ENCODE data around the gene C5orf15.

C5orf15 gene

GRCh38 chr5:134003064-134003816 is 34.8 kb upstream of the C5orf15 start:
- no peak for TF ChIP-seq EP300 (IDR thresholded peaks at IDR 0.05; ENCODE audit: borderline replicate concordance)
- TF ChIP-seq, protein P1, sequence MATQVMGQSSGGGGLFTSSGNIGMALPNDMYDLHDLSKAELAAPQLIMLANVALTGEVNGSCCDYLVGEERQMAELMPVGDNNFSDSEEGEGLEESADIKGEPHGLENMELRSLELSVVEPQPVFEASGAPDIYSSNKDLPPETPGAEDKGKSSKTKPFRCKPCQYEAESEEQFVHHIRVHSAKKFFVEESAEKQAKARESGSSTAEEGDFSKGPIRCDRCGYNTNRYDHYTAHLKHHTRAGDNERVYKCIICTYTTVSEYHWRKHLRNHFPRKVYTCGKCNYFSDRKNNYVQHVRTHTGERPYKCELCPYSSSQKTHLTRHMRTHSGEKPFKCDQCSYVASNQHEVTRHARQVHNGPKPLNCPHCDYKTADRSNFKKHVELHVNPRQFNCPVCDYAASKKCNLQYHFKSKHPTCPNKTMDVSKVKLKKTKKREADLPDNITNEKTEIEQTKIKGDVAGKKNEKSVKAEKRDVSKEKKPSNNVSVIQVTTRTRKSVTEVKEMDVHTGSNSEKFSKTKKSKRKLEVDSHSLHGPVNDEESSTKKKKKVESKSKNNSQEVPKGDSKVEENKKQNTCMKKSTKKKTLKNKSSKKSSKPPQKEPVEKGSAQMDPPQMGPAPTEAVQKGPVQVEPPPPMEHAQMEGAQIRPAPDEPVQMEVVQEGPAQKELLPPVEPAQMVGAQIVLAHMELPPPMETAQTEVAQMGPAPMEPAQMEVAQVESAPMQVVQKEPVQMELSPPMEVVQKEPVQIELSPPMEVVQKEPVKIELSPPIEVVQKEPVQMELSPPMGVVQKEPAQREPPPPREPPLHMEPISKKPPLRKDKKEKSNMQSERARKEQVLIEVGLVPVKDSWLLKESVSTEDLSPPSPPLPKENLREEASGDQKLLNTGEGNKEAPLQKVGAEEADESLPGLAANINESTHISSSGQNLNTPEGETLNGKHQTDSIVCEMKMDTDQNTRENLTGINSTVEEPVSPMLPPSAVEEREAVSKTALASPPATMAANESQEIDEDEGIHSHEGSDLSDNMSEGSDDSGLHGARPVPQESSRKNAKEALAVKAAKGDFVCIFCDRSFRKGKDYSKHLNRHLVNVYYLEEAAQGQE (IDR thresholded peaks at IDR 0.05; ENCODE audit: low read depth): no peak
- TF ChIP-seq, protein P2, sequence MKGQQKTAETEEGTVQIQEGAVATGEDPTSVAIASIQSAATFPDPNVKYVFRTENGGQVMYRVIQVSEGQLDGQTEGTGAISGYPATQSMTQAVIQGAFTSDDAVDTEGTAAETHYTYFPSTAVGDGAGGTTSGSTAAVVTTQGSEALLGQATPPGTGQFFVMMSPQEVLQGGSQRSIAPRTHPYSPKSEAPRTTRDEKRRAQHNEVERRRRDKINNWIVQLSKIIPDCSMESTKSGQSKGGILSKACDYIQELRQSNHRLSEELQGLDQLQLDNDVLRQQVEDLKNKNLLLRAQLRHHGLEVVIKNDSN (IDR thresholded peaks at IDR 0.05): no peak
- no peak for TF ChIP-seq TCF12 (IDR thresholded peaks at IDR 0.05; ENCODE audit: low read depth)
- 0 out of 2 replicates have a peak, but pooled peaks have one; percentile 7 for TF ChIP-seq TAF1 (IDR thresholded peaks at IDR 0.05; ENCODE audit: low read depth)
- TF ChIP-seq TEAD4 (IDR thresholded peaks at IDR 0.05): no peak
- no peak for TF ChIP-seq CREB1 (IDR thresholded peaks at IDR 0.05; ENCODE audit: low read depth)
- TF ChIP-seq YY1 (IDR thresholded peaks at IDR 0.05; ENCODE audit: low read depth): no peak

- TF ChIP-seq YY1 (IDR thresholded peaks at IDR 0.05; ENCODE audit: low read depth) (no peak), MAX (IDR thresholded peaks at IDR 0.05) (no peak), CREB1 (IDR thresholded peaks at IDR 0.05; ENCODE audit: low read depth) (no peak), TEAD4 (IDR thresholded peaks at IDR 0.05) (no peak), TCF12 (IDR thresholded peaks at IDR 0.05; ENCODE audit: low read depth) (no peak), FOXM1 (IDR thresholded peaks at IDR 0.05; ENCODE audit: borderline replicate concordance, low read depth) (no peak), EP300 (IDR thresholded peaks at IDR 0.05; ENCODE audit: borderline replicate concordance) (no peak), NFIC (IDR thresholded peaks at IDR 0.05) (no peak), TAF1 (IDR thresholded peaks at IDR 0.05; ENCODE audit: low read depth) (no peak), RAD21 (IDR thresholded peaks at IDR 0.05; ENCODE audit: low read depth) (no peak), EGR1 (IDR thresholded peaks at IDR 0.05) (no peak), CEBPB (IDR thresholded peaks at IDR 0.05) (no peak), ZBTB7A (IDR thresholded peaks at IDR 0.05; ENCODE audit: low read depth) (no peak)
- TF ChIP-seq, protein P2 (IDR thresholded peaks at IDR 0.05): no peak
- TF ChIP-seq, protein P1 (IDR thresholded peaks at IDR 0.05; ENCODE audit: low read depth): no peak
Measured at GRCh38 chr5:134001938-134002731, 33.7 kb upstream of the C5orf15 start.

DNA sequence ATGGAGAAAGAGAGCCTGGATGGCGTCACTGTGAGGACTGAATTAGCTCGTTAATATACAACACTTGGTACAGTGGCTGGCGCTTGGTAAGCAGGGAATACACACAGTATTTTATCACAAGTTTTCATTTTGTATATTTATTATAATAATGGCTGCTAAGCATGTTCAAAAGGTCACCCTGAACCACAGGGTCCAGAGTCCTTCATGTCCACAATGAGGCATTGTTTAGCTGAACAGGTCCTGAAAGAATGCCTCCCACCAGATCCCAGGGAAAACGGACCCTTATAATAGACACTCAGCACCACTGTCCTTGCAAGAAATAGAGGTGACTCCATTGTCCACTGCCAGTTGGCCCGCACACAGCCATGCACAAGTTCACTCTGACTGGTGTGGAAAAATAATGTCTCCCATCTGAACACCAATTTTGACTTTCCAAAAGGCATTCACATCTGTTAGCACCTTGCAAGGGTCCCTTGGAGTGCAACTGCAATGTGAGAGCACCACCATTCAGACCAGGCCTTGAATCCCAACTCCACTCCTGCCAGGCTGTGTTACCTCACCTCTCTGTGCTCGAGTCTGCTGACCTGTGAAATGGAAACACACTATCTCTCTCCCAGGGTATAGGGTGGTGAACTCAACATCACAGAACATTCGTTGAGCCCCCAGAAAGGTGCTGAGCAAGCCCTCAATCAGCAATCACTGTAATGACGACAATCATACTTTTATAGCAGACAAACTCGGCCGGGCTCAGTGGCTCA is 32.5 kb upstream of the C5orf15 start:
- TF ChIP-seq TAF1 (IDR thresholded peaks at IDR 0.05; ENCODE audit: low read depth) (no peak), CEBPB (IDR thresholded peaks at IDR 0.05) (no peak), EGR1 (IDR thresholded peaks at IDR 0.05) (no peak), ZBTB7A (IDR thresholded peaks at IDR 0.05; ENCODE audit: low read depth) (no peak), MAX (IDR thresholded peaks at IDR 0.05) (no peak), CREB1 (IDR thresholded peaks at IDR 0.05; ENCODE audit: low read depth) (no peak), NFIC (IDR thresholded peaks at IDR 0.05) (no peak), TEAD4 (IDR thresholded peaks at IDR 0.05) (no peak), TCF12 (IDR thresholded peaks at IDR 0.05; ENCODE audit: low read depth) (no peak), YY1 (IDR thresholded peaks at IDR 0.05; ENCODE audit: low read depth) (no peak), FOXM1 (IDR thresholded peaks at IDR 0.05; ENCODE audit: borderline replicate concordance, low read depth) (no peak), EP300 (IDR thresholded peaks at IDR 0.05; ENCODE audit: borderline replicate concordance) (no peak), RAD21 (IDR thresholded peaks at IDR 0.05; ENCODE audit: low read depth) (no peak)
- TF ChIP-seq, protein P1 (IDR thresholded peaks at IDR 0.05; ENCODE audit: low read depth): no peak
- TF ChIP-seq, protein P2 (IDR thresholded peaks at IDR 0.05): no peak
